ENCODE data around the gene SLC25A39.

DNA sequence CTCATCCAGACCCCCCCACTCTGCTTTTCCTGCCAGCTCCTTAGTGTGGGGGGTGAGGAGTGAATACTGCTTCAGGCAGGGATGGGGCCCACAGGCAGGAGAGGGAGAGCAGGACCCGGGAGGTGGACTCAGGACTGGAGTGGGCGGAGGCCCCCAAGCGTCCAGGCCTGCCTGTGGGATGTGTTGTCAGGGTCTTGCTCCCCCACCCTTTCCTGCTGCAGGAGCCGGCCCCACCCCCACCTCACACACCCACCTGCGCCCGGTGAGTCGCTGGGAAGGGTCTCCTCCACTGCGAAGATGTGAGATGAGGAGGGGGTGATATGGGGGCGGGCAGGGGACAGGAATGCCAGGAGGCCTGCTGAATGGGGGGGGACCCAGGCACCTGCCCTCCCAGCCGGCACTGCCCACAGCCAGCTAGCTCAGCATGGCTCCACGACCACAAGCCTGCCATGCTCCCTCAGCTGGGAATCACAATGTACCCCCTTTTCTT is 37.9 kb upstream of the SLC25A39 start:
- TF ChIP-seq, protein P1, sequence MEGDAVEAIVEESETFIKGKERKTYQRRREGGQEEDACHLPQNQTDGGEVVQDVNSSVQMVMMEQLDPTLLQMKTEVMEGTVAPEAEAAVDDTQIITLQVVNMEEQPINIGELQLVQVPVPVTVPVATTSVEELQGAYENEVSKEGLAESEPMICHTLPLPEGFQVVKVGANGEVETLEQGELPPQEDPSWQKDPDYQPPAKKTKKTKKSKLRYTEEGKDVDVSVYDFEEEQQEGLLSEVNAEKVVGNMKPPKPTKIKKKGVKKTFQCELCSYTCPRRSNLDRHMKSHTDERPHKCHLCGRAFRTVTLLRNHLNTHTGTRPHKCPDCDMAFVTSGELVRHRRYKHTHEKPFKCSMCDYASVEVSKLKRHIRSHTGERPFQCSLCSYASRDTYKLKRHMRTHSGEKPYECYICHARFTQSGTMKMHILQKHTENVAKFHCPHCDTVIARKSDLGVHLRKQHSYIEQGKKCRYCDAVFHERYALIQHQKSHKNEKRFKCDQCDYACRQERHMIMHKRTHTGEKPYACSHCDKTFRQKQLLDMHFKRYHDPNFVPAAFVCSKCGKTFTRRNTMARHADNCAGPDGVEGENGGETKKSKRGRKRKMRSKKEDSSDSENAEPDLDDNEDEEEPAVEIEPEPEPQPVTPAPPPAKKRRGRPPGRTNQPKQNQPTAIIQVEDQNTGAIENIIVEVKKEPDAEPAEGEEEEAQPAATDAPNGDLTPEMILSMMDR (conservative IDR thresholded peaks at IDR 0.05), result no peak
- no peak for TF ChIP-seq EZH2 (IDR thresholded peaks at IDR 0.05; ENCODE audit: low read depth)

All from PC-9 (cell line).